Thoracic aorta (tissue), 2 donors: ENCODE results near the gene DGKH. TPM values are rescaled to one million over a fixed set of nuclear protein-coding genes. Genes with fewer than 3 reads are reported as not detected.

Experiments used
- ATAC-seq: fragments of 150-250 bp; one replicate; pipeline ENCODE4 v1.8.0; 2017; ENCODE audit warnings: low read depth; ENCODE audit not compliant: insufficient number of reproducible peaks, low FRiP score
- DNase-seq: peaks from one replicate; pipeline ENCODE4 v3.0.0-alpha.2; 2020; ENCODE audit warnings: low spot score
- H3K27ac ChIP-seq, 2 donors: fragments of 200-600 bp; sonication (generic); 1 replicate in 1 of 2; 2 replicates in 1 of 2; pipeline ENCODE4 v1.5.1; 2016; ENCODE audit warnings: mild to moderate bottlenecking in 2 of 2, moderate library complexity in 2 of 2
- H3K27me3 ChIP-seq: fragments of 200-600 bp; sonication (generic); replicated peaks from 2 replicates; pipeline ENCODE4 v1.6.0; 2016; ENCODE audit warnings: mild to moderate bottlenecking; ENCODE audit not compliant: insufficient read depth
- H3K36me3 ChIP-seq: fragments of 200-600 bp; sonication (generic); one replicate; pipeline ENCODE4 v1.5.1; 2016
- H3K4me1 ChIP-seq, 2 donors: fragments of 200-600 bp; sonication (generic); 1 replicate in 1 of 2; 2 replicates in 1 of 2; pipeline versions ENCODE4 v1.5.1 to v1.6.0; 2016; ENCODE audit warnings: low read depth in 2 of 2, mild to moderate bottlenecking in 1 of 2; ENCODE audit not compliant: control insufficient read depth in 1 of 2
- H3K4me3 ChIP-seq: fragments of 200-600 bp; sonication (generic); 2 replicates; pipeline ENCODE4 v1.5.1; 2016; ENCODE audit warnings: mild to moderate bottlenecking
- H3K9me3 ChIP-seq: fragments of 200-600 bp; sonication (generic); 2 replicates; pipeline ENCODE4 v1.5.1; 2016
- total RNA-seq, 2 donors: library from RNA; depleted of rRNA; stranded (reverse); fragments of >200 nt; gene quantifications; one replicate each; pipeline versions ENCODE4 v1.1.0 to v1.2.3, GENCODE V29; 2016
- TF ChIP-seq, protein P1 (sequence below): fragments of 200-600 bp; sonication (generic); IDR thresholded peaks from one replicate; pipeline ENCODE4 v1.5.1; 2019; ENCODE audit warnings: antibody characterized with exemption

Gene DGKH
- total RNA-seq, 2 donors from 2014 or later: 18.3 to 37.8 TPM

DNA sequence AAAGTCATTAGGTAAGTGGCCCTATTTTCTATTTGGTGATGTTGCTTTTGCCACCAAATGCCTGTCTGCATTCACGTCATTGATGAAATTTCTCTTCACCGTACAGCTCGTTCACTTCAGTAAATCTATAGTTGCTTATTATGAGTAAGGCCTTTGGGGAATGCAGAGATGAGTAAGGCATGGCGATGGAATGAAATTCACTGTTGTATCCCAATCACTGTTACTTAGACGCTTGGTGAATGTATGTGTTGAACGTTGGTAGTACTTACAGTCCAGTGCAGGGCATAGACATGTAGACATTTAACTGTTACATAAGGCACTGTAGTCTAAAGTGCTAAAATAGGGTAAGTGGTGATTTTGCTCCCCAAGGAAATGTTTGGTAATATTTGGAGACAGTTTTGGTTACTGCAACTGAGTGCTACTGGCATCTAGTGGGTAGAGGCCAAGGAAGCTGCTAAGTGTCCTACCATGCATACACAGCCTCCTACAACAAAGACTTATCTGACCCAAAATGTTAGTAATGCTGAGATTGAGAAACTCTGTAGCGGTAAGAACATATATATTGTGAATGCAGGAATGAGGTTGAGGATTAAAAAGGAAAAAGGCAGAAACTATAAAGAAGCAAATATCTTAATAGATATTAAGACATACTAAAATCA lies 229.3 kb downstream of the DGKH start:
- DNase-seq: no peak
- no peak for ATAC-seq
- TF ChIP-seq, protein P1, sequence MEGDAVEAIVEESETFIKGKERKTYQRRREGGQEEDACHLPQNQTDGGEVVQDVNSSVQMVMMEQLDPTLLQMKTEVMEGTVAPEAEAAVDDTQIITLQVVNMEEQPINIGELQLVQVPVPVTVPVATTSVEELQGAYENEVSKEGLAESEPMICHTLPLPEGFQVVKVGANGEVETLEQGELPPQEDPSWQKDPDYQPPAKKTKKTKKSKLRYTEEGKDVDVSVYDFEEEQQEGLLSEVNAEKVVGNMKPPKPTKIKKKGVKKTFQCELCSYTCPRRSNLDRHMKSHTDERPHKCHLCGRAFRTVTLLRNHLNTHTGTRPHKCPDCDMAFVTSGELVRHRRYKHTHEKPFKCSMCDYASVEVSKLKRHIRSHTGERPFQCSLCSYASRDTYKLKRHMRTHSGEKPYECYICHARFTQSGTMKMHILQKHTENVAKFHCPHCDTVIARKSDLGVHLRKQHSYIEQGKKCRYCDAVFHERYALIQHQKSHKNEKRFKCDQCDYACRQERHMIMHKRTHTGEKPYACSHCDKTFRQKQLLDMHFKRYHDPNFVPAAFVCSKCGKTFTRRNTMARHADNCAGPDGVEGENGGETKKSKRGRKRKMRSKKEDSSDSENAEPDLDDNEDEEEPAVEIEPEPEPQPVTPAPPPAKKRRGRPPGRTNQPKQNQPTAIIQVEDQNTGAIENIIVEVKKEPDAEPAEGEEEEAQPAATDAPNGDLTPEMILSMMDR: no peak
- Histone ChIP-seq H3K9me3 (no peaks in the 10 kb centered on the region), H3K27me3 (no peaks in the 10 kb centered on the region), H3K4me3 (no peak overlapping the region), H3K27ac (no peak overlapping the region), H3K4me1 (peaks cover 19 to 22% of the 10 kb centered on the region in 2 donors), H3K36me3 (no peaks in the 10 kb centered on the region)

DNA sequence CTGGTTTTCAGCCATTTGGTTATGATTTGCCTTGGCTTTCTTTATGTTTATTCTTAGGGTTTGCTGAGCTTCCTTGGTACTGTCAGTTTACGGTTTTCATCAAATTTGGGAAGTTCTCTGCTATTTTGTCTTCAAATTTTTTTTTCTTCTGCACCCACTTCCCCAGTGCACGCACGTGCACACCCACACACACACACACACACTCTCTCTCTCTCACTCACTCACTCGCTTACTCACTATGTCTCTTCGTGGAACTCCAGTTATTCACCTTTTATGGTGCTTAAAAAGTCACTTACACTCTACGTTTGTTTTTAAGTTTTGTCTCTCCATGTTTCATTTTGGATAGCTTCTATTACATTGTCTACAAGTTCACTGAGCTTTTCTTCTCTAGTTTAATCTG lies 230.6 kb downstream of the DGKH start:
- peaks cover 10 to 12% of the 10 kb centered on the region in 2 donors for H3K4me1 ChIP-seq
- TF ChIP-seq, protein P1: no peak

DNA sequence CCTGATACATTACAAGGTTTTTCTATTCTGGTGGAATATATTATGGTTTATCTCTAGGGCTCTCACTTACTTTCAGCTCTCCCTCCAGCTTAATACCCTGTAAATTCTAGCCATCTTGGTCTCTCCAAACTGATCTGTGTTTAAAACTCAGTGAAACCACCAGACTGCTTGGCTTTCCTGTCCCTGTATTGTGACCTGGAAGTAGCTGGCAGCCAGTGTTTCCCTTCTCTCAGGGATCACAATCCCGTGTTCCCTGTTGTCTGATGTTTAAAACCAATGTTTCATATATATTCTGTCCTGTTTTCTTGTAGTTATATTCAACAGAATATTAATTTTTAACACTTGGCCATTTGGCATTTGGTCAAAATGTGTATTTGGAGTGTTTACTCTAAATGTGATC lies 231.5 kb downstream of the DGKH start:
- no peak for ATAC-seq
- no peaks in the 10 kb centered on the region for H3K36me3 ChIP-seq

More for the DNA sequence above, 230.6 kb downstream of the DGKH start:
- H3K36me3 ChIP-seq: no peaks in the 10 kb centered on the region
- DNase-seq (no peak), ATAC-seq (no peak)
- H3K9me3 ChIP-seq: no peaks in the 10 kb centered on the region
- H3K27me3 ChIP-seq: no peaks in the 10 kb centered on the region
- no peak overlapping the region for H3K4me3 ChIP-seq
- H3K27ac ChIP-seq: no peak overlapping the region

DNA sequence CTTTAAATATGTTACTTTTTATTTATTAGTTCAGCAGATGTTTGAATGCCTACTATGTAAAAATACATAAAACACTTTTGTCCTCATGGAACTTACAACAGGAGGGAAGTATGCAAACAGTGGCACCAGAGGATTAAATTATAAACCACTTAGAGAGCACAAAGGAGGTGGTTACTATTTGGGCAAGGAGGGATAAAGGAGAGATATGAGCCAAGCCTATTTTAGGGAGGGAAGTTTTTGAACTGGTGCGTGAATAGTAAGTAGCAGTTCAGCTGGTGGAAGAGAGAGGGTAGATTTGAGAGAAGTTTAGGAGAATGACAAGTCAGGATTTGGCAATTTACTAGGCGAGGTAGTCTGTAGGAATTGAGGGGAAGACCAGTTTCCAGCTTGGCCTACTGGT lies 232.1 kb downstream of the DGKH start:
- Histone ChIP-seq H3K4me1 (peaks cover 6 to 7% of the 10 kb centered on the region in 2 donors), H3K27ac (no peak overlapping the region), H3K4me3 (no peak overlapping the region), H3K27me3 (no peaks in the 10 kb centered on the region), H3K36me3 (no peaks in the 10 kb centered on the region), H3K9me3 (no peaks in the 10 kb centered on the region)
- DNase-seq: no peak
- no peak for ATAC-seq
- TF ChIP-seq, protein P1: no peak

More for the DNA sequence above, 231.5 kb downstream of the DGKH start:
- H3K4me3 ChIP-seq: no peak overlapping the region
- H3K27me3 ChIP-seq: no peaks in the 10 kb centered on the region
- no peak overlapping the region for H3K27ac ChIP-seq
- TF ChIP-seq, protein P1: no peak
- peaks cover 6 to 7% of the 10 kb centered on the region in 2 donors for H3K4me1 ChIP-seq
- H3K9me3 ChIP-seq: no peaks in the 10 kb centered on the region
- no peak for DNase-seq

DNA sequence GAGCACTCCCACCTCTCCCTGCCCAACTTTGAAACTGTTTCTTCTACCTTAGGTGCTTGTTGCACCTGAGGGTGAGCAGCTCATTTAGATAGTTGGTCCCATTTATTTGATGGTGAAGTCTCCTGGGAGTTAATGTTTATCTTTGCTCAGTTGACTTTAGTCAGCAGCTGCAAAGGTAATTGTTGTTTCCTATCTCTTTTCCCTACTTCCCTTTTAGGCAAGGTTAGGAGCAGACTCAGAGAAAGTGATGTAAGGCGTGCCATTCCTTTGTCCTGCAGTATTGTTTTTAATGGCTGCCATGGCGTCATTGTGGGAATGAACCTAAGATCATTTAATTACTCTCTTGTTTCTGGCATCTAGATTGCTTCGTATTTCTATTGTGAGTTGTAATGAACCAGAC lies 235.1 kb downstream of the DGKH start:
- Histone ChIP-seq H3K9me3 (no peaks in the 10 kb centered on the region), H3K4me1 (peaks cover 0 to 13% of the 10 kb centered on the region in 2 donors), H3K27me3 (no peaks in the 10 kb centered on the region), H3K4me3 (no peak overlapping the region), H3K36me3 (no peaks in the 10 kb centered on the region), H3K27ac (no peak overlapping the region)
- ATAC-seq (no peak), DNase-seq (no peak)
- TF ChIP-seq, protein P1: no peak
